Astrocyte (in vitro differentiated cells and primary cell): ENCODE data around the gene ENPP6.

Experiments used
- EZH2 ChIP-seq: IDR thresholded peaks from 2 replicates; pipeline ENCODE4 v1.6.1; 2012; ENCODE audit warnings: mild to moderate bottlenecking, low read length, inconsistent platforms; ENCODE audit not compliant: insufficient read depth
- TF ChIP-seq, protein P1 (sequence below): IDR thresholded peaks from 2 replicates; pipeline ENCODE4 v1.5.1; 2011; ENCODE audit warnings: low read depth, mild to moderate bottlenecking, inconsistent platforms, low read length, moderate library complexity; ENCODE audit not compliant: insufficient read depth

DNA sequence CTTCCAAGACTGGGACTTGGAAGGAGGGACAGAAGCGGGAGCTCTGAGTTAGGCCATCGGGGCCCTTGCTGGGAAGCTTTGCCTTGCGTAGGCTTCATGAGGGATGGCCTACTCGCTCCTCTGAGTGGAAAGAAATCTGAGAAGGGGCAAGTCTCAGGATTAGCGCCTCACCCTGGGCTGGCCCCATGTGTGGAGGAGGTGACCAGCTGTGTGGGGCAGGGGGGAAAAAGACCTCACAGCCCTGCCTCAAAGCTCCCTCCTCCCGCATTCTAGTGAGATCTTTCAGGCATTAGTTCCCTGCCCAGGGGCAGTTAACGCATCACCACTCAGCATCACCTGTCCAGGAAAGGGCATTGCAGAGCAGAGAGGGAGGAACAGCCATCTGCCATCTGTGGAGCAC, 156.1 kb downstream of the ENPP6 start:
- TF ChIP-seq, protein P1, sequence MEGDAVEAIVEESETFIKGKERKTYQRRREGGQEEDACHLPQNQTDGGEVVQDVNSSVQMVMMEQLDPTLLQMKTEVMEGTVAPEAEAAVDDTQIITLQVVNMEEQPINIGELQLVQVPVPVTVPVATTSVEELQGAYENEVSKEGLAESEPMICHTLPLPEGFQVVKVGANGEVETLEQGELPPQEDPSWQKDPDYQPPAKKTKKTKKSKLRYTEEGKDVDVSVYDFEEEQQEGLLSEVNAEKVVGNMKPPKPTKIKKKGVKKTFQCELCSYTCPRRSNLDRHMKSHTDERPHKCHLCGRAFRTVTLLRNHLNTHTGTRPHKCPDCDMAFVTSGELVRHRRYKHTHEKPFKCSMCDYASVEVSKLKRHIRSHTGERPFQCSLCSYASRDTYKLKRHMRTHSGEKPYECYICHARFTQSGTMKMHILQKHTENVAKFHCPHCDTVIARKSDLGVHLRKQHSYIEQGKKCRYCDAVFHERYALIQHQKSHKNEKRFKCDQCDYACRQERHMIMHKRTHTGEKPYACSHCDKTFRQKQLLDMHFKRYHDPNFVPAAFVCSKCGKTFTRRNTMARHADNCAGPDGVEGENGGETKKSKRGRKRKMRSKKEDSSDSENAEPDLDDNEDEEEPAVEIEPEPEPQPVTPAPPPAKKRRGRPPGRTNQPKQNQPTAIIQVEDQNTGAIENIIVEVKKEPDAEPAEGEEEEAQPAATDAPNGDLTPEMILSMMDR = no peak
- TF ChIP-seq EZH2 = no peak
